GM19467 (cell line): ENCODE data around the gene KATNB1.
"Not testable (repeated sequence)": the region's sequence is repeated elsewhere in the genome, so short reads cannot be mapped to it uniquely, and the experiment has no call there.

Experiments
- ATAC-seq: cut with Tn5 transposase; IDR thresholded peaks from one replicate; pipeline ENCODE4 v1.9.1; 2021; ENCODE audit warnings: mild to moderate bottlenecking, moderate library complexity; ENCODE audit not compliant: unreplicated experiment

Gene KATNB1

GRCh38 chr16:57769541-57770145, 34.1 kb downstream of the KATNB1 start:
- no peak for ATAC-seq

- ATAC-seq = no peak
Observed at GRCh38 chr16:57770361-57770760, 34.8 kb downstream of the KATNB1 start.

GRCh38 chr16:57771141-57771785, 35.7 kb downstream of the KATNB1 start:
- no peak for ATAC-seq

- no peak for ATAC-seq
Observed at GRCh38 chr16:57773019-57773418, 37.4 kb downstream of the KATNB1 start.

- ATAC-seq = no peak
Observed at GRCh38 chr16:57773655-57774295, 38.2 kb downstream of the KATNB1 start.

DNA sequence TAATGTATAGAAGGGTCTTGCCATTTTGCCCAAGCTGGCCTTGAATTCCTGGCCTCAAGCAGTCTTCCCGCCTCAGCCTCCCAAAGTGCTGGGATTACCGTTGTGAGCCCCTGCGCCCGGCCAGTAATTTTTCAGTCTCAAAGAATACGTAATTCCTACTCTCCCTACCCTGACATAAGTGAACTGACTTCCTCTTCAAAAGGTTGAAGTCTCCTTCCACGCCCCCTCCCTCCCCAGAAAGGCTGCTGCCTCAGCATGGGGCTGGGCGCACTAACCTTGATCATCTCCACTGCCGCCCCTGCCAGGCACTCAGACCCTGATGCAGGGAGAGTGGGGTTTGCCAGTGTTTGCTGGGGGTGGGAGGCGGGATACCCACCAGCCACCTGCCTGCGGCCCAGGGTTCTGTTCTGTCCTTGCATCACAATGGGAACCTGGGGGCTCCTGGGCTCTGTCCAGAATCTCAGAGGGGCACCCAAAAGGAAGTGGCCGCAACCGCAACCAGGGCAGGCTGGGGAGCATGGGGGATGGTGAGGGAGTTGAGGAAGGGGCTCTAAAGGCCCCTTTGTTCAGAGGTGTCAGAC, 39.2 kb downstream of the KATNB1 start:
- no peak for ATAC-seq

DNA sequence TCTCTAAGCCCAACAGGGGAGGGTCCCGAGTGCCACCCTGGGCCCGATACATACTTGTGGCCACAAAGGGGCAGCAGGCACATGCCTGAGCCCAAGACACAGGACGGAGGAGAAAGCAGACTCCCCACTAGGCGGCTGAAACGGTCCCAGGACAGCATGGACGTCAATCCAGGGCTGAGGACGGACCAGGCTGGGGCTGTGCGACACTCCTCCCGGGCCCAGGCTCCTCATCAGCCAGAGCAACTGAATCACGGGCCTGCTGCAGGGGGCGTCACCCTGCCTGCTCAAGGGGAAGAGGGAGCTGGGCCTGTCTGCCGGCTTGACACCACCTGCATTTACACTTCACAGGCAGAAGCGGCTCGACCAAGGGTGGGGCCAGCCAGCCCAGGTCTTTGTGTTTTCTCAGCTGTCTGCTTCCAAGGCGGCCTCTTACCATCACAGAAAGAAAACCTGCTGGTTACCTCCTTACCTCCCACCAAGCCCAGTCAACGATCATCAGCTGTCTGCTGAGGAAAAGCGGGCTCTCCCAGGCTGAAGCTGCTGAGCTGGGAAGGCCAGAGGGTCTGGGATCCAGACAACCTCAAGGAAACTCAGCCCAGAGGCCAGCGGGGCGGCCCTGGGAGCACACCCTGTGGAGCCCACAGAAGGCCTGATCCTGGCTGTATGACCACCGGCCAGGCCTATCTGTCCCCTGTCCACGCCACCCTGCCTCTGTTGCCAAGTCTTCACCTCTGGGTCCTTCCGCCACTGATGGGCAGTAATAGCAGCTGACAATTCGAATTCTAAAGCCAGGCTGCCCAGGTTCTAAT, 40.3 kb downstream of the KATNB1 start:
- ATAC-seq = no peak

- no peak for ATAC-seq
Observed at GRCh38 chr16:57778658-57779057, 43.1 kb downstream of the KATNB1 start.

DNA sequence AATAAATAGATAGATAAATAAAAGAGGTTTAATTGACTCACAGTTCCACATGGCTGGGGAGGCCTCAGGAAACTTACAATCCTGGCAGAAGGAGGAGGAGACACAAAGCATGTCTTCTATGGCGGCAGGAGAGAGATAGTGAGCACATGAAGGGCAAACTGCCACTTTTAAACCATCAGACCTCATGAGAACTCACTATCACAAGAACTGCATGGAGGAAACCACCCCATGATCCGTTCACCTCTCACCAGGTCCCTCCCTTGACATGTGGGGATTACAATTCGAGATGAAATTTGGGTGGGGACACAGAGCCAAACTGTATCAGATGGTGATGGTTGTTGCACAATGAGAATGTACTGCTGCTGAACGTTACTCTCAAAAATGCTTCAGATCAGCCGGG, 44.3 kb downstream of the KATNB1 start:
- not testable (repeated sequence) for ATAC-seq

DNA sequence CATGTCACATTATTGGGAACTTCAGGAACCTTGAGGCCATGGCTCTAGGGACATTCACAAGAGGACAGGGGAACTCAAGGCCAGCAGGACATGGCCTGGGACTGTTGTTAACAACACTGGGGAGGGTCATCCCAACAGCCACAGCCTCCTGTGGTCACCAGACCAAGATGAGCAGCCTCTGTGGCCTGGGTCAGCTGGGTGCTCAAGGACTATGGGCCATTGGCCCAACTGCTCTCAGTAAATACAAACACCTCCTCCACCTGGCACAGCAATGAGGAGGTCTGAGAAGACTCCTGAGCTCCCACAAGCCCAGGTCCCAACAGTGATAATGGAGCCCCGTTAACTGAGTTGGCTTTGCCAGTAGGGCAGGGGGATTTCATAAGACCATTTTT, 45.8 kb downstream of the KATNB1 start:
- ATAC-seq = no peak

DNA sequence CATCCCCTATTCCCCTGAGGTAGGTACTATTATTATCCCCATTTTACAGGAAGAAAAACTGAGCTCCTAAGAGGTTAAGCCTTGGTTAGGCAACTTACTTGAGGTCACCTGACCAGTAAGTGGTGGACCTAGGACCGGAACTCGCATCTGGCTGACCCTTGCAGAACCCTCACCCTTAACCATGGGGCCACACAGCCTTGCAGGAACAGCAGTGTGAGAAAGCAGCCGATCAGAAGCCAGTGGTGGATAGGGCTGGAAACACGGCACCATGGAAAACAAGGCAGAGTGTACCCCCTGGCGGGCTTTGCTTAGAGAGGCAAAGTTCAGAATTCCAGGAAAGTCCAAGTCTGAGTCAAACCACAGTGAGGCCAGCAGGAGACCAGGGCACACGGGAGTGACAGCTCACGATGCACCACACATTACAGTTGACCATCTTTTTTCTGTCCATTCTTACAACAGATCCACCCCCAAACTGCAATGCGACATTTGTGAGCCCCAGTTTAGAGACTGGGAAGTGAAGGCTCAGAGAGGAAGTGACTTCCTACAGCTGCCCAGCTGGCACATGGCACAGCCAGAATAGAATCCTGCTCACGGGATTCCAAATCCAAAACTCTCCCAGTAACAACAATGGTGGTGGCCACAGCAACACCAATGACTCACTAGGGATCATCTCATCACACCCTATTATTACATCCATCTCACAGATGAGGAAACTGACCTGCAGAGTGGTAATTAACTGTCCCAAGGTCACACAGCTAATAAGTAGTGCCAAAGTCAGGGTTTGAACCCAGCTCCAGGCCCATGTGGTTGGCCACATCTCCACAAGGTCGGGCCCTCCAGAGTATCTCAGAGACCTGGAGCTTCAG, 46.4 kb downstream of the KATNB1 start:
- ATAC-seq = no peak

DNA sequence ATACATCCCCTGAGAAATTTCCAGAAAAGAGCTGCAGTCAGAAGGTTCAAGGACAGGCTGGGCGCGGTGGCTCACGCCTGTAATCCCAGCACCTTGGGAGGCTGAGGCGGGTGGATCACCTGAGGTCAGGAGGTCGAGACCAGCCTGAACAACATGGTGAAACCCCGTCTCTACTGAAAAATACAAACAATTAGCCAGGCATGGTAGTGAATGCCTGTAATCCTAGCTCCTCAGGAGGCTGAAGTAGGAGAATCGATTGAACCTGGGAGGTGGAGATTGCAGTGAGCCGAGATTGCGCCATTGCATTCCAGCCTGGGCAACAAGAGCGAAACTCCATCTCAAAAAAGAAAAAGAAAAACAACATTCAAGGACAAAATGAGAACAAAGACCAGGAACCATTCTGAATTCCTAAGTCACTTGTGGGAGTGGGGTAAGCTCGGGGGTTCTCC, 47.1 kb downstream of the KATNB1 start:
- not testable (repeated sequence) for ATAC-seq

GRCh38 chr16:57783116-57783515, 47.5 kb downstream of the KATNB1 start:
- ATAC-seq = no peak

DNA sequence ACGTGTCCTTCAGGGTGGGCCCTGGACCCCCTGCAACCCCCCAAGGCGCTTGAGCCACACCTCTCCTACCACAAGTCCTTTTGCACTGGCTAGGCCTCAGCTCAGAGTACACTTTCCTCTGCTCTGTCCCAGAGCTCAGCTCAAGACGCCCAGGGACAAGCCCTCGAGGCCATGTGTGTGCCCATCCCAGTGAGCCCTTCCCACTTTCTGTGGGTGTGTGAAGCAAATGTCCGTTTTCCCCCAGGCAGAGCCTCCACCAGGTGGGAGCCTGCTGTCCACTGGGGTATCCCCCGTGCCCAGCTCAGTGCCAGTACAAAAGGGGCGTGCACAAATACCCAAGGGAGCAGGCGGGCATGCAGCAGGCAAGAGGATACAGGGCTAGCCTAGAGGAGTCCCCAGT, 48.3 kb downstream of the KATNB1 start:
- ATAC-seq = no peak

DNA sequence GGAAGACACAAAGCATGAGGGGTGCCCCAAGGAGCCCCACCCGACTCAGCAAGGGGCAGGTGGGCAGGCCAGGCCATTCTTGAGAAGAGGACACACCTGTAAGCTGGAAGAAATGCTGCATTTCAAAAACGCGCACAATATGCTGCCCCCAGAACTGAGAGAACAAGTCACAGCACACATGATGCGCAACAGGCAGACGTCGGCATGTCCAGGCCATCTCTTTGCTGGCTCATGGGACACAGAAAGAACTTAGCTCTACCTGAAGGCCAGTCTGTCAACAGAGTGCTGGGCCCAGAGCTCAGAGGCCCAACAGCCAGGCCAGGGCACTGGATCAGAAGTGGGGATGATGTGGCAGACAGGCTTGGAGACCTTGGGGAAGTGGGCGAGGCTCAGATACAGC, 48.8 kb downstream of the KATNB1 start:
- ATAC-seq = no peak

DNA sequence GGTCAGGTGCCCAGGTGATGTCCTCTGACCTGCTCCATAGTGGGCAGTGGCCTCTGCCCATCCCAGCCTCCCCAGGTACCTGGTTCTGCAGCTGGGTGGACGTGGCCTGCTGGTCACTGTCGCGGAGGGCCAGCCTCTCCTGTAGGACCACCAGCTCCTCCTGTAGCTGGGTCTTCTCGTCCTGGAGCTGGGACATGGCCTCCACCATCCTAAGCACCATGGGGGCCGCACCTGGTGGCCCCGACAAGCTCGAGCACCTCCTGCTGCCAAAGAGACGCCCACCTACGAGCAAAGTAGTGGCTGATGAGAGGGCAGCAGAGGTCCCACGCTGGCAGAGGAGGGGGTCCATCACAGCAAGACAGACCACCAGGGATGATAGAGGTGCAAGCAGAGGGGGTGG, 49.8 kb downstream of the KATNB1 start:
- ATAC-seq = no peak

DNA sequence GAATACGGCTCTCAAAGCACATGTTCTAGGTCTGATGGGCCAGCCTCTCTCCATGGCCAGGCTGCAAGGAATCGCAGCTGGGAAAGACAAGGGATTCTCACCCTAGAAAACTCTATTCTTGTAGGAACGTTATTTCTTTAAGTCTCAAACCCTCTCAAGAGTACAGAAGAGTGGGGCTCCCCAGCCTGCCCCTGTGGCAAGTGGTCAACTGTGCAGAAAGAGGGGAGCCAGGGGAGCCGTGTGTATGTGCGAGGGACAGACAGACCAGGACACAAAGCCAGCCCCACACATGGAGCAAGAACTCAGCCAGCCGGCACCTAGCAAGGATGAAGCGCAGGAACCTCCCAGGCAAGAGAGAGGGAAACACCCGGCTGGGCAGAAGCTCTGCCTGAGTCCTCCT, 50.4 kb downstream of the KATNB1 start:
- no peak for ATAC-seq

- ATAC-seq = no peak
Observed at GRCh38 chr16:57786632-57787518, 51.3 kb downstream of the KATNB1 start.

- ATAC-seq = no peak
Observed at GRCh38 chr16:57787519-57787905, 51.9 kb downstream of the KATNB1 start.
